ENCODE data around the gene MAZ.

Gene MAZ

GRCh38 chr16:29807426-29808218, 1.3 kb downstream of the MAZ start:
- peak overlapping the region; percentile 81 for H3K27ac ChIP-seq
- DNase-seq (ENCODE audit: low read depth, low spot score): peak; percentile 76

- no peak for DNase-seq (ENCODE audit: low read depth, low spot score)
These were observed 2.0 kb downstream of the MAZ start for GRCh38 chr16:29808219-29808900.

GRCh38 chr16:29809031-29809747, 2.9 kb downstream of the MAZ start:
- DNase-seq (ENCODE audit: low read depth, low spot score): no peak
- H3K27ac ChIP-seq: no peak overlapping the region

More at GRCh38 chr16:29808219-29808900, 2.0 kb downstream of the MAZ start:
- peak overlapping the region; percentile 81 for H3K27ac ChIP-seq

- DNase-seq (ENCODE audit: low read depth, low spot score): no peak
- H3K27ac ChIP-seq: no peak overlapping the region
These were observed 3.7 kb downstream of the MAZ start for GRCh38 chr16:29809850-29810698.

DNA sequence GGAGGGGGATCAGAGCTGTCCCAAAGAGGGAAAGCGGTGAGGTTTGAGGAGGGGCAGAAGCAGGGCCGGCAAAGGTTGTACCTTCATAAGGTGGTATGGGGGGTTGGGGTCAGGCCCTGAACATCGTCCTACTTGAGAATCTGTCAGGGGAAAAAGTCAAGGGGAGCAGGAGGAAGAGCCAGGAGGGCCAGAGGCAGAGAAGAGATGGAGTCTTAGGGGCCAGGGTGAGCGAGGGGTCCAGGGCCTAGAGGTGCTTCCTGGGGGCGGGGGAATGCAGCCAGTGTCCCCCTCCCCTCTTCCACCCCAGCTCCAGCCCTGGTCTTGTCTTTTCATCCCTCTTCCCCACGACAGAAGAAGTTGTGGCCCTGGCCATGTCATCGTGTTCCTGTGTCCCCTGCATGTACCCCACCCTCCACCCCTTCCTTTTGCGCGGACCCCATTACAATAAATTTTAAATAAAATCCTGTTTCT, 4.4 kb downstream of the MAZ start:
- no peak overlapping the region for H3K27ac ChIP-seq
- no peak for DNase-seq (ENCODE audit: low read depth, low spot score)

DNA sequence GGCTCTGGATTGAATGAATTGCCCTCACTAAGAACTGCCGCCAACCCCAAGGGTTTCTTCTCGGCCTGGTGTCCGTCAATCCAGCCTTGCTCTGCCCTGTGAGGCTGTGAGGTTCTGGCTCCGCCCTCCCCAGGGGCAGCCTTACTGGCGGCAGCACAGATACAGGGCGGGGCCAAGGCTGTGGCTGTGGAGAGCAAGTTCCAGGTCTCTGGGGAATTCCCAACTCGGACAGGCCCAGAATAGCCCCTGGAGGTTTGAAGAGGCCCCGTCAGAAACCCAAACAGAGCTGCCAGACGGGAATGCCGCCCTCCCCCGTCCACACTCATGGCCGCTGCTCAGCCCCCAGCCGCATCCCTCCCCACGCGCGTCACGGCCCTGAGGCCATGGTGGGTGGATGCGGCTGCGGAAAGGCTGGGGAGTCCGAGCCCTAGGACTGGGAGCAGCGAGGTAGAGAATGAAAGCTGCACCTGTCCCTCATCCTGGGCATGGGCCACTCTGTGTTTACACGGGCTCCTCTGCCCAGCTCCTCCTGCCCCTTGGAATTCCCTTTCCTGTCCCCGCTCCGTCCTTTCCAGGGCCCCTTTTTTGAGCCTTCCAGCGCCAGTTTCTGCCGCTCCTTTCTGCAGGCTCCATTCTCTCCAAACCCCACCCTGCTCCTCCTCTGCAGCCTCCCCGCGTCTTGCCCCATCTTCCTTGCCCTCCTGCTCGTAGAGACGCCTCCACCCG, 5.0 kb downstream of the MAZ start:
- H3K27ac ChIP-seq: peak overlapping the region; percentile 13
- DNase-seq (ENCODE audit: low read depth, low spot score): peak; percentile 80

DNA sequence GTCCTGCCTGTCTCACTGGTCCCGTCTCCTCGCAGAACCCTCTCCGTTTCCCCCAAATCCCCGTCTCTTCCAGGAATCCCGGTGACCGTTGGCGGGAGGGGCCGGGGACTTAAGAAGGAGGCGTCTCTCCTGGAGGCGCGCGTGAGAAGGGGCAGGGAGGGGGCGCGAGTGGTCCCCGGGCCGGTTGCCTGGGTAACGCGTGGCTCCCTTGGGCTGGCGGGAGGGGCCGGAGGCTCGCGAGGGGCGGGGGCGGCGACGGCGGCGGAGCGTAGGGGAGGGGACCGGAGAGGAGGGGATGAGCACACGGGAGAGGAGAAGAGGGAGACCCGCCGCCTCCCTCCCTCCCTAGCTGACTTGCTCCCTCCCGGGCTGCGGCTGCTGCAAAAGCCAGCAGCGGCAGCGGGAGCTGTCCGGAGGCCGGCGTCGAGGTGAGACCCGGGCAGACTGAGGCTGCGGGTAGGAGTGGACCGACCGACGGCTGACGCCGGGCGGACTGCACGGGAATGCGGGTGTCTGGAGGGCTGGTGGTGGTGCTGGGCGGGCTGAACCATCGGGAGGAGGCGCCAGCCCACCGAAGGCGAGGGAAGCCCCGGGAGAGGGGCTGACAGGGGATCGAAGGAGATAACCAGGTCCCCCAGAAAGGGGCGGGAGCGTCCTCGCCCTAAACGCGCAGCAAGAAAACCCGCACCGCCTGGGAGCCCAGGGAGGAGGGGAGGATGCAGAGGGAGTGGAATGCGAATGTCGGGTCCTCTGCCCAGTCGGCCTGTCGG, 5.8 kb downstream of the MAZ start, which contains the start of gene PRRT2:
Gene PRRT2, plus strand, starts transcription at position 298 of the 770 bp plus-strand sequence. CDS start 862 bp downstream, outside the sequence.
- DNase-seq (ENCODE audit: low read depth, low spot score): no peak
- peak within 1 kb of the TSS; percentile 13 for H3K27ac ChIP-seq

DNA sequence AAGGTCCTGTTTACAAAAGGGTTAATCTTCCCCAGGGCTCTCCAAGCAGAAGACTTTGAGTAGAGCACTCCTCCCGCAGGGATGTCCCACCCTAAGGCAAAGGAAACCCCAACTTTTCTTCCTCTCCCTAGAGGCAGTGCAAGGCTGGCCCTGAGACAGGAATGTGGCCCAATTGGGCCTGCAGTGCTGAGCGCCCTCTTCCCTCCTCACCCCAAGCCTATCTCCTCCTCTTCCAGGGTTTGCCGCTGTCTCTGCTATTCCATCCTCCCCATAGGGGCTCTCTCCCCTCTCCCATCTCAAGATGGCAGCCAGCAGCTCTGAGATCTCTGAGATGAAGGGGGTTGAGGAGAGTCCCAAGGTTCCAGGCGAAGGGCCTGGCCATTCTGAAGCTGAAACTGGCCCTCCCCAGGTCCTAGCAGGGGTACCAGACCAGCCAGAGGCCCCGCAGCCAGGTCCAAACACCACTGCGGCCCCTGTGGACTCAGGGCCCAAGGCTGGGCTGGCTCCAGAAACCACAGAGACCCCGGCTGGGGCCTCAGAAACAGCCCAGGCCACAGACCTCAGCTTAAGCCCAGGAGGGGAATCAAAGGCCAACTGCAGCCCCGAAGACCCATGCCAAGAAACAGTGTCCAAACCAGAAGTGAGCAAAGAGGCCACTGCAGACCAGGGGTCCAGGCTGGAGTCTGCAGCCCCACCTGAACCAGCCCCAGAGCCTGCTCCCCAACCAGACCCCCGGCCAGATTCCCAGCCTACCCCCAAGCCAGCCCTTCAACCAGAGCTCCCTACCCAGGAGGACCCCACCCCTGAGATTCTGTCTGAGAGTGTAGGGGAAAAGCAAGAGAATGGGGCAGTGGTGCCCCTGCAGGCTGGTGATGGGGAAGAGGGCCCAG, 6.7 kb downstream of the MAZ start:
- no peak overlapping the region for H3K27ac ChIP-seq
- no peak for DNase-seq (ENCODE audit: low read depth, low spot score)

DNA sequence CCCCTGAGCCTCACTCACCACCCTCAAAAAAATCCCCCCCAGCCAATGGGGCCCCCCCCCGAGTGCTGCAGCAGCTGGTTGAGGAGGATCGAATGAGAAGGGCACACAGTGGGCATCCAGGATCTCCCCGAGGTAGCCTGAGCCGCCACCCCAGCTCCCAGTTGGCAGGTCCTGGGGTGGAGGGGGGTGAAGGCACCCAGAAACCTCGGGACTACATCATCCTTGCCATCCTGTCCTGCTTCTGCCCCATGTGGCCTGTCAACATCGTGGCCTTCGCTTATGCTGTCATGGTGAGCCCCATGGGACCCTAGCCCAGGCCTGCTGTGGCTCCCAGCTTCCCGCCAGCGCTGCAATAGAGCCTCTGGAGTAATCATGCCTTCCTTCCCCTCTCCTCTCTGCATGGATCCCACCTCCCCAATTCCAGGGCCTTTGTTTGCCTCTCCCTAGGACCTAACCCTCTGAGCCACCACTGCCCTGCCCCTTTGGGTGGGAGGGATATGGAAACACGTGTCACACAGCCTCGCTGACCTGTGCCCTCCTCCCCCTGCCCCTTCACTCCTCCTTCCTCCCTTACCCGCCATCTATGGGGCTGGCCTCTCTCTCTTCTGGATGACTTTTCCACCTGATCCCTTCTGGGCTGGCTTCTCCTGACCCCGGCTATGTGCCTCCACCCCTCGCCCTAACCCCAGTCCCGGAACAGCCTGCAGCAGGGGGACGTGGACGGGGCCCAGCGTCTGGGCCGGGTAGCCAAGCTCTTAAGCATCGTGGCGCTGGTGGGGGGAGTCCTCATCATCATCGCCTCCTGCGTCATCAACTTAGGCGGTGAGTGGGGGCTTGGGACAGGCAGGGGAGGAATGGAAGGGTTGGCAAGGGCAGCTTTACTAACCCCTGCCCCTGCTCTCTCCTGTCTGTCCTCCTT, 7.6 kb downstream of the MAZ start:
- no peak overlapping the region for H3K27ac ChIP-seq
- no peak for DNase-seq (ENCODE audit: low read depth, low spot score)

- no peak for DNase-seq (ENCODE audit: low read depth, low spot score)
- no peak overlapping the region for H3K27ac ChIP-seq
These were observed 8.3 kb downstream of the MAZ start for GRCh38 chr16:29814592-29814991.

- no peak for DNase-seq (ENCODE audit: low read depth, low spot score)
- H3K27ac ChIP-seq: peak overlapping the region; percentile 72
These were observed 8.8 kb downstream of the MAZ start for GRCh38 chr16:29815032-29815721.

DNA sequence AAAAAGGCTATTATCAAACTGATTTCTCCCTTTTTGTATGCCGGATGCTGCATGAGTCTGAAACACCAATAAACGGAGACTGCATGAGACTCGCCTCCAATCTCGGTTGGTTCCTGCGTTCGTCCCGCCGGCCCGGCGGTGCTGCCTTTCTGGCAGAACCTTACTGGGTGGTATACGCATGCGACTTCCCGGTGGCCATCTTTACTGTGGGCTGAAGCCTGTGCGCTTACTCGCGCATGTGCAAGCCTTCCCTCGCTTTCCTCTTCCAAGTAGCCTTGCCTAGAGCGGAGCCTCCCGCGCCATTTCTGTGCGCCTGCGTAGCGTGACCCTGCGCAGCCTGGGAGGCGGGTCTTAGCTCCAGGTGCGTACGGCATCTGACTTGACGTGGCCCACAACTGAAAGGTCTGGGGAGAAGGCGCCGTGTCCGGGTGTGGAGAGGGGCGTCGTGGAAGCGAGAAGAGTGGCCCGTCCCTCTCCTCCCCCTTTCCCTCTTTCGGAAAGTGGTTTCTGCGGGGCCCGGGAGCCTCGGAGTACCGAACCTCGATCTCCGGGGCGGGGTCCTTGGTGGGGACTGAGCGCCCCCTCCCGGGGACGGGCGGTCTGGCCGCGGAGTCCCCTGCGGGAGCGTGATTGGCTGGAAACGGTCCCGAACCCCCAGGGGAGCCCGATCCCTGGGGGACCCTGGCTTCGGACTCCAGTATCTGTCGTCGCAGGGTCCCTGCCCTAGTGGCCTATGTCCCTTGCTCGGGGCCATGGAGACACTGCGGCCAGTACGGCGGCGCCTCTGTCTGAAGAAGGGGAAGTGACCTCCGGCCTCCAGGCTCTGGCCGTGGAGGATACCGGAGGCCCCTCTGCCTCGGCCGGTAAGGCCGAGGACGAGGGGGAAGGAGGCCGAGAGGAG, 9.7 kb downstream of the MAZ start, which contains the start of gene PAGR1:
Gene PAGR1, plus strand, starts transcription at position 360 of the 901 bp plus-strand sequence. Its CDS starts 374 bp downstream, at position 734.
- DNase-seq (ENCODE audit: low read depth, low spot score): peak; percentile 99
- H3K27ac ChIP-seq: peak within 1 kb of the TSS; percentile 72

DNA sequence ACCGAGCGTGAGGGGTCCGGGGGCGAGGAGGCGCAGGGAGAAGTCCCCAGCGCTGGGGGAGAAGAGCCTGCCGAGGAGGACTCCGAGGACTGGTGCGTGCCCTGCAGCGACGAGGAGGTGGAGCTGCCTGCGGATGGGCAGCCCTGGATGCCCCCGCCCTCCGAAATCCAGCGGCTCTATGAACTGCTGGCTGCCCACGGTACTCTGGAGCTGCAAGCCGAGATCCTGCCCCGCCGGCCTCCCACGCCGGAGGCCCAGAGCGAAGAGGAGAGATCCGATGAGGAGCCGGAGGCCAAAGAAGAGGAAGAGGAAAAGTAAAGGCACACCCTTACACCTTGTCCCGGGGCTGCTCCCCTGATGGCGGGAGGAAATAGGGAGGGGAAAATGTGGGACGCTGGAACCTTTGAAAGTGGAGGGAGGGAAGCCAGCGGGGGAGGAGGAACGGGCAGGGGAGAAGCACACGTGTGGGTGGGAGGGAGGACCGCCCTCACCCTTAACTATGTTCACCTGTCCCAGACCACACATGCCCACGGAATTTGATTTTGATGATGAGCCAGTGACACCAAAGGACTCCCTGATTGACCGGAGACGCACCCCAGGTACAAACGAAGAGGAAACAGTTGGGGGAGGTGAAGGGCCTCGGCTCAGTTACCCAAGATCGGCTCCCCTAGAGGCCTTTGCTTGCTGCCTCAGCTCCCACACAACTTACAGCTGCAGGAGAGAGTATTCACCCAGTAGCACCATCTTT, 10.5 kb downstream of the MAZ start:
- DNase-seq (ENCODE audit: low read depth, low spot score): no peak
- H3K27ac ChIP-seq: peak overlapping the region; percentile 72

GRCh38 chr16:29818082-29818481, 11.8 kb downstream of the MAZ start:
- no peak for DNase-seq (ENCODE audit: low read depth, low spot score)
- H3K27ac ChIP-seq: peak overlapping the region; percentile 72

Data from epithelial cell of prostate (primary cell).